ENCODE data around the gene MYO18A.

MYO18A gene

DNA sequence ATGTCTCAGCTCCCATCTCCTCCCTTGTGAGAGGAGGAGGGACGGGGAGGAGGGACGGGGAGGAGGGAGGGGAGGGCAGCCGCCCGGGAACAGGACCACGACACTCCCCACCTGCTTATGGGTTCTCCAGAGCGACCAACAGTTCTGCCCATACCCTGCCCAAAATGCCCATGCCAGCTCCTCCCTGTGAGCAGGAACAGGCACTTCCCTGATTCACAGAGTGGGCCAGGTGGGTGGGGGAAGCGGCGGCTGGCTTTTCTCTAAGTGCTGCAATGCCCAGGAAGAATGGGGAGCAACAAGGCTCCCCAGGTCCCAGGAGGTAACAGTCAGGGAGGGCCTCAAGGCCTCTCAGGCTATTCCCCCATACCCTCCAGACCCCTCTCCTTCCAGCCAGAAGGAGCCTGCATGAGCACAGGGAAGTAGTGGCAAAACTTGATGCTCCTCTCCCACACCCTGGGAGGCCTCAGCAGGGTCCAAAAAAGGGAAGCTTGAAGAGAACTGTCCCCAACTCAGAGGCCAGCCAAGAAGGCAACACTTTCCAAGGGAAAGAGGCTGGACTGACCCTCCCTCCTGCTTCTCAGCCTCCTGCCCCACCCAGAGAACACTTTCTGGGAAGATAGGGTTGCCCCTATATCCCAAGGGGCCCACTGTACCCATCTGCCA lies 53.8 kb downstream of the MYO18A start:
- H4K20me1 ChIP-seq (ENCODE audit: insufficient read depth, low read length), result peaks cover 46% of the 10 kb centered on the region
- H3K36me3 ChIP-seq (ENCODE audit: insufficient read depth, low read length), result peaks cover 58% of the 10 kb centered on the region
- no peak overlapping the region for H3K4me3 ChIP-seq (ENCODE audit: low read depth in 1 of 2, low read length in 2 of 2)

DNA sequence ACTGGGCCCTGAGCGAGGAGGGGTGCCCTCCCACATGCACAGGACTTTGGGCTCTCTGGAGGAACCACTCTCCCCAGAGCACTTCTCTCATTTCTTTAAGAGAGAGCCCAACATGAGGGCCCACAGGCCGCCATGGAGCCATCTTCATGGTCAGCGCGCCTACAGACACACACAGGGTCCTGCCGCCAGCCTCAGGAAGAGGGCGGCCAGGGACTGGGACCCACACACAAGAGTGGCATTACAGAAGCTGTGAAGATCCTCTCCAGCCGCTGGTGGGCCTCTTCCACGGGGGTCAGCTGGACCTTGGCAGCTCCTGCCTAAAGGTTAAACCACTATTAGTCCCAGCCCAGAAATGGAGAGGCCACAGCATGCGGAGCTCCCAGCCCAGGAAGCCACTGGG lies 54.5 kb downstream of the MYO18A start:
- no peaks in the 10 kb centered on the region for H3K27me3 ChIP-seq (ENCODE audit: insufficient read depth, low read length, poor library complexity)
- H3K9me3 ChIP-seq (ENCODE audit: insufficient read depth, low read length, severe bottlenecking), result no peaks in the 10 kb centered on the region
- H4K20me1 ChIP-seq (ENCODE audit: insufficient read depth, low read length), result peaks cover 42% of the 10 kb centered on the region
- H2AFZ ChIP-seq (ENCODE audit: low read depth, low read length), result no peak overlapping the region
- no peak for DNase-seq
- no peak overlapping the region for H3K4me2 ChIP-seq (ENCODE audit: insufficient read depth, low read length)
- no peaks in the 10 kb centered on the region for H3K4me1 ChIP-seq (ENCODE audit: insufficient read depth, low read length)
- H3K36me3 ChIP-seq (ENCODE audit: insufficient read depth, low read length), result peaks cover 58% of the 10 kb centered on the region
- H3K9ac ChIP-seq (ENCODE audit: low read depth, low read length), result no peak overlapping the region
- peaks cover 34% of the 10 kb centered on the region for H3K79me2 ChIP-seq (ENCODE audit: insufficient read depth, low read length)
- H3K27ac ChIP-seq (ENCODE audit: low read length), result 0 out of 2 replicates have a peak overlapping the region, but pooled peaks have one; percentile 40
- H3K4me3 ChIP-seq (ENCODE audit: low read depth in 1 of 2, low read length in 2 of 2), result no peak overlapping the region
- no peak for ATAC-seq (ENCODE audit: insufficient read depth, low read depth)
- TF ChIP-seq CTCF (IDR thresholded peaks at IDR 0.05; ENCODE audit: borderline replicate concordance, extremely low read depth, low read length, poor library complexity, severe bottlenecking) (no peak), EZH2 (IDR thresholded peaks at IDR 0.05; ENCODE audit: borderline replicate concordance, low read depth, low read length, severe bottlenecking) (no peak)

More for the DNA sequence above, 53.8 kb downstream of the MYO18A start:
- Histone ChIP-seq H3K4me1 (ENCODE audit: insufficient read depth, low read length) (no peaks in the 10 kb centered on the region), H2AFZ (ENCODE audit: low read depth, low read length) (no peak overlapping the region), H3K27ac (ENCODE audit: low read length) (0 out of 2 replicates have a peak overlapping the region, but pooled peaks have one; percentile 14), H3K4me2 (ENCODE audit: insufficient read depth, low read length) (no peak overlapping the region), H3K9ac (ENCODE audit: low read depth, low read length) (no peak overlapping the region), H3K9me3 (ENCODE audit: insufficient read depth, low read length, severe bottlenecking) (no peaks in the 10 kb centered on the region), H3K79me2 (ENCODE audit: insufficient read depth, low read length) (peaks cover 41% of the 10 kb centered on the region), H3K27me3 (ENCODE audit: insufficient read depth, low read length, poor library complexity) (no peaks in the 10 kb centered on the region)
- ATAC-seq (ENCODE audit: insufficient read depth, low read depth) (no peak), DNase-seq (no peak)
- no peak for TF ChIP-seq EZH2 (IDR thresholded peaks at IDR 0.05; ENCODE audit: borderline replicate concordance, low read depth, low read length, severe bottlenecking)
- no peak for TF ChIP-seq CTCF (IDR thresholded peaks at IDR 0.05; ENCODE audit: borderline replicate concordance, extremely low read depth, low read length, poor library complexity, severe bottlenecking)

GRCh38 chr17:29124925-29125273 lies 55.3 kb downstream of the MYO18A start:
- Histone ChIP-seq H3K4me2 (ENCODE audit: insufficient read depth, low read length) (no peak overlapping the region), H3K27me3 (ENCODE audit: insufficient read depth, low read length, poor library complexity) (no peaks in the 10 kb centered on the region), H3K9ac (ENCODE audit: low read depth, low read length) (no peak overlapping the region), H2AFZ (ENCODE audit: low read depth, low read length) (no peak overlapping the region), H3K27ac (ENCODE audit: low read length) (peak overlapping the region; percentile 40; the same call in 1 of the 2 replicates), H4K20me1 (ENCODE audit: insufficient read depth, low read length) (peaks cover 42% of the 10 kb centered on the region), H3K79me2 (ENCODE audit: insufficient read depth, low read length) (peaks cover 29% of the 10 kb centered on the region), H3K9me3 (ENCODE audit: insufficient read depth, low read length, severe bottlenecking) (no peaks in the 10 kb centered on the region), H3K36me3 (ENCODE audit: insufficient read depth, low read length) (peaks cover 61% of the 10 kb centered on the region), H3K4me3 (ENCODE audit: low read depth in 1 of 2, low read length in 2 of 2) (no peak overlapping the region), H3K4me1 (ENCODE audit: insufficient read depth, low read length) (no peaks in the 10 kb centered on the region)
- ATAC-seq (ENCODE audit: insufficient read depth, low read depth) (no peak), DNase-seq (no peak)
- no peak for TF ChIP-seq CTCF (IDR thresholded peaks at IDR 0.05; ENCODE audit: borderline replicate concordance, extremely low read depth, low read length, poor library complexity, severe bottlenecking)
- no peak for TF ChIP-seq EZH2 (IDR thresholded peaks at IDR 0.05; ENCODE audit: borderline replicate concordance, low read depth, low read length, severe bottlenecking)

All from DND-41 (cell line).